Iris pigment epithelial cell (primary cell): ENCODE data around the gene NDST1.
A peak's percentile ranks its signal among the peaks of the same experiment; 100 is the strongest.

ENCODE experiments used
- DNase-seq: peaks from one replicate; pipeline ENCODE4 v3.0.0-alpha.2; 2011; ENCODE audit warnings: low read depth

Gene NDST1

GRCh38 chr5:150570333-150570732, 62.4 kb downstream of the NDST1 start:
- no peak for DNase-seq

DNA sequence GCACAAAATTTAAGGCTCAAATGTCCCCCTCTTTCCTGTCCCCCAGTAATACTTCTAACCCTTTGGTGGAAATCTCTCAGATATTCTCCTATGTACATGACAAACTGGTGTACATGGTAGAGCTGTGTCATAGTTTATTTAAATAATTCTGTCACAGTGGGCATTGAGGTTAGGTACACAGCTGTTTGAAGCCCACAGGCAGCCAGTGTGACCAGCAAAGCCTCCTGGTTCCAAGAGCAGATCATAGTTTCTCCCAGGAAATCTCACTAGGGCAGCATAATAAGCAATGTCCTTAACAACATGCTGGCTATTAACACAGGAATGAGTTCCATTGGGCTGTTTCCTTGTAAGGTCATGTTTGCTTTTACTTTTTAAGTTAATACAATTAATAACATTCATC, 63.9 kb downstream of the NDST1 start:
- no peak for DNase-seq

- peak; percentile 45 for DNase-seq
Measured at GRCh38 chr5:150573216-150573615, 65.3 kb downstream of the NDST1 start.

- peak; percentile 56 for DNase-seq
Measured at GRCh38 chr5:150573867-150574817, 66.2 kb downstream of the NDST1 start.

GRCh38 chr5:150574818-150575547, 67.1 kb downstream of the NDST1 start:
- DNase-seq: peak; percentile 41

- DNase-seq: no peak
Measured at GRCh38 chr5:150575745-150576448, 68.0 kb downstream of the NDST1 start.

DNA sequence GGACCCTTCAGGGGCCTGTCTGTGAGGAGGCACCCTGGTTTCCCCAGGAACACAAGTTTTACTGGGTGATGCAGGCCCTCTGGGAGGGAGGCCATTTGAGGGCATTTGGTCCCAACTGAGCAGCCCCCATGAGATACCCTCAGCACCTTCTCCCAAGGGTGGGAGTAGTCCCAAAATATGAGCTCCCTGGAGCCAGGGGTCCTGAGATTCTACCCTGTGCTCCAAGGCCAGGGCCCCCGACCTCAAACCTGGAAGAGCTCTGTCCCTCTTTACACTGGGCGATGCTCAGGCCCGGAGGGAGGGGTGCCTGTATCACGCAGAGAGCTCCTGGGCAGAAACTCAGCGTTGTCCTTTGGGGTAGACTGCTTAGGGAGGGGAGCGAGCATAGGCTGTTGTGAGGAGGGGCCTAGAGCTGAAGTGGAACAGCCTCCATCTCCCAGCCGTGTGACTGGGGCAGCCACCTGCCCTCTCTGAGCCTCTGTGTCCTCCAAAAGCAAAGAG, 68.6 kb downstream of the NDST1 start:
- DNase-seq: no peak

- DNase-seq: no peak
Measured at GRCh38 chr5:150577378-150578139, 69.6 kb downstream of the NDST1 start.

DNA sequence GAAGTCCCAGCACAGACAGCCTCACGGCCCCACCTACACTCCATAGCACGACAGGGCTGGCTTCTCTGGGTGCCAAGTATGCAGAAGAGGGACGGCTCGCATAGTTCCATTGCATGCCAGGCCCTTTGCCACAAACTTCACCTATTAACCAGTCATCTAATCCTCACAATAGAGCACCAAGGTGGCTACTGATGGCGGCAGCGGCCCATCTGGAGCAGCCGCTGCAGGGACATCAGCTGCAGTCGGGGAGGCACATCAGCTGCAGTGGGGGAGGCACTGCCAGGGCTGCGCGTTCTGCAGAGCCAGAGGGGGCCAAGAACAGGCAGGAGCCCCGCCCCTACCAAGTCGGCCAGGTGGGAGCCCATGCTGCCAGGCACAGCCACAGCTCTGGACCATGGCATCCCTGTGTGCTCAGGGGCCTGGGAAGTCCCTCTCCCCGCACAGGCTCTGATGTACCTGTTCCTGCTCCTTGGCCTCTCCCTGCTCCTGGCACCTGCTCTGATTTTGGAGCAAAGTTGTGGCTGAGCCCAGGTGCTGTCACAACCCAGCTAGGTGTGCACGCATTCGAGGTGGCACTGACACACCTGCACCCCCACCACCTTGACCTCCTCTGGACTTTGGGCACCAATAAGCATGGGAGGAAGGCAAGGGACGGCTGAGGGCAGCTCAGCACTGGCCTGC, 71.0 kb downstream of the NDST1 start:
- no peak for DNase-seq

GRCh38 chr5:150579462-150580400, 71.8 kb downstream of the NDST1 start:
- DNase-seq: peak; percentile 30

DNA sequence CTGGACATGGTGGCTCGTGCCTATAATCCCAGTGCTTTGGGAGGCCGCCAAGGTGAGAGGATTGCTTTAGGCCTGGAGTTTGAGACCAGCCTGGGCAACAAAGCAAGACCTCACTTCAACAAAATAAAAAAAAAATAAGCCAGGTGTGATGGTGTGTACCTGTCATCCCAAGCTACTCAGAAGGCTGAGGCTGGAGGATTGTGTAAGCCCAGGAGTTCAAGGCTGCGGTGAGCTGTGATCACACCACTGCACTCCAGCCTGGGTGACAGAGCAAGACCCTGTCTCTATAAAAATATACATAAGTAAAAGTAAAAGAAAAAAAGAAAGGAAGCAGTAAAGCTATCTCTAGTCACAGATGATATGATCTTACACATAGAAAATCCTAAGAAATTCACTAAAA, 73.0 kb downstream of the NDST1 start:
- no peak for DNase-seq

- peak; percentile 33 for DNase-seq
Measured at GRCh38 chr5:150582241-150583109, 74.5 kb downstream of the NDST1 start.

DNA sequence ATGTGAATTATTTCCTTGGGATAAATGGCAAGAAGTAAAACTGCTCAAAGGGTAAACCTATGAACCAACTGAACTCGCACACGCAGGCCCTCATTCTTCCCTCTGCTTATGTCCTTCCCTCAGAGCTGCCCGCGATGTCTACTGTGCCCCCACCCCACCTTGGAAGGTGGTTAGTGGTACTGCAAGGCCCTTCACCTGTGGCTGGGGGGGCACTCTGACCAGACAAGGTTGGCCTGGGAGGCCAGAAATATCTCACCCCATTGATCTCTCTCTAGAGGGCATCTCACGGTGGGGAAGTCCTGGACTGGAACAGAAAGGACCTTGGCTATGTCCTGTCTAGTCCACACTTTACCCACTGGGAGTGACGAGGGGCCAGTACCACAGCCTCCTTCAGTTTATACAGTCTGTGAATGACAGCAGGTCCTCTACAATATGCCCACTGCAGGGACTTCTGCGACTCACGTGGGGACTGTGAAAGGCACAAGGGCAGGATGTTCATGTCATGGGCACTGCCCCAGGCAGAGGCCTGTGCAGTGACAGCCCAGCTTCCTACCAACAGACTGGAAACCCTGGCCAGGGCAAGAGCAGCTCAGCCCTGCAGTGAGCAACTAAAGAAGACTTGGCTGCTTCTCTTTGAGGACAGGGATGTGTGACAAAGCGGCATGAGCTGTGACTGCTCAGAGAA, 75.8 kb downstream of the NDST1 start:
- no peak for DNase-seq

DNA sequence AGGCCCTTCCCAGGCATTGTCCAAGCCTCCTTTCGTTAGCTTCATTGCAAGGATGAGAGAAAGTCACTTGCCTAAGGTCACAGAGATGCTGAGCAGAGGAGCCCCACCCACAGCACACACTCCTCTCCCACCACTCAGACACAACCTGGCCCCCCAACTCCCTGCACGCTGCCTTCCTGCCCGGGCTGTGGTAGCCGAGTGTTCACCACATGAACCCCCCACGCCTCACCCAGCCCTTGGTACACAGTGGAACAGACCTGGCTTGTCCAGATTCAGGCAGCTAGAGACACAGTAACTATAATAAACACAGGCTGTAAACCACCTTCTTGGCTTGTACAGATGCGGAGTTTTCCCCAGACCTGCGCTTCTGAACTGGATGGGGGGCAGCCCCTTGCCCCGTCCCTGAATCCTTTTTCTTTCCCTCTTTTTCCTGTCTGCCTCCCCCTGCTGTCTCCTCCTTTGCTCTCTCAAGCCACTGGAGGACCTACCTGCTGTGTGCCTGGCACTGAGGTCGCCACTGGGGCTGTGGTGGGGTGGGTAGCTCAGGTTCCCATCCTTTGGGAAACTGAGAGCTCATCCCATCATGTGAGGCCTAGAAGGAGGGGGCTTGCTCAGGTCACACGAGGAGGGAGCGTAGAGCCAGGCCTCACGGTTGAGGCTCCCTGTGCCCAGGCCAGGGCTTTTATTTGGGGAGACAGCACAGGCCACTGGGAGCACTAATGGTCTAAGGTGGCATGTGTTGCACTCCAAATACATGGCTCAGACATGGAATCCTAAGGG, 76.8 kb downstream of the NDST1 start:
- DNase-seq: no peak

DNA sequence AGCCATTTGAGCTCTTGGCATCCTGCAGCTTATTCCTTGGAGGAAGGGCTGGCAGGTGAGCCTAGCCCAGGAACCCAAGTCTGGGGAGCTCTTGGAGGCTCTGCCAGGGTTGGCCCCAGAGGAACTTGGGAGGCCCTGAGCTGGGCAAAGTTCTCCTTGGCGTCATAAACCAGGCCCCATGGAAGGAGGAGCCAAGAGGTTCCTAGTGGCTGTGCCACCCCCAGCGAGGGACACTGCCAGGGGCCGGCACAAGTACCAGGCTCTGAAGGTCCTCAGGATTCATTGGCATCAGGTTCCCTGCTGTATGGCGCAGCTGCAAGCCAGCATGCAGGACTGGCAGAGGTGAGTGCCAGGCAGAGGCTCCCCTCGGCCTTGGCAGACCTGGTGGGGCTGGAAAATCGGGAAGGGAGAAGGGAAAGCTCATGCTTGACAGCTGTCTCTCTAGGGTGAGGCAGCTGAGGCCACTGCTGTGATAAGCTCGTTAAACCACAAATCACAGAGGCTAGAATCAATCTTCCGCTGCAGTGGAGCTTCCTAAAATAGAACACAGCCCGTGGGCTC, 77.9 kb downstream of the NDST1 start:
- no peak for DNase-seq

- DNase-seq: no peak
Measured at GRCh38 chr5:150587016-150587415, 79.1 kb downstream of the NDST1 start.
